ENCODE measurements around the gene EVA1C. TPM values are rescaled to one million over a fixed set of nuclear protein-coding genes. Genes with fewer than 3 reads are reported as not detected.
A peak's percentile ranks its signal among the peaks of the same experiment; 100 is the strongest.

The EVA1C gene
- total and polyA plus RNA-seq, 2 experiments from 2014 or later: 4.6 to 6.9 TPM

GRCh38 chr21:32475162-32475812 lies 62.8 kb downstream of the EVA1C start (continued):
- no peak for TF ChIP-seq CREB1 (CRISPR knock-in tag; IDR thresholded peaks at IDR 0.05; ENCODE audit: low read depth)

- H3K9me2 ChIP-seq (ENCODE audit: insufficient read depth): no peaks in the 10 kb centered on the region
- ATAC-seq (no peak), DNase-seq (ENCODE audit: low spot score) (no peak)
- H3K4me2 ChIP-seq: peak overlapping the region; percentile 35; the same call in 1 of the 2 replicates
- no peaks in the 10 kb centered on the region for H4K20me1 ChIP-seq (replicated peaks; ENCODE audit: insufficient read depth)
- Mint-ChIP-seq H3K27ac (peak overlapping the region; percentile 12; the same call in 1 of the 2 replicates), H3K27me3 (ENCODE audit: insufficient read depth, low read depth, poor library complexity) (peaks cover 4% of the 10 kb centered on the region), H3K4me1 (peaks cover 16% of the 10 kb centered on the region), H3K9me3 (no peaks in the 10 kb centered on the region; the same call in 2 of the 3 replicates), H3K36me3 (ENCODE audit: low read depth) (no peaks in the 10 kb centered on the region), H3K4me3 (no peak overlapping the region)
- no peak overlapping the region for H3K4me3 ChIP-seq
- 0 out of 2 replicates have a peak overlapping the region, but pooled peaks have one; percentile 59 for H3K27ac ChIP-seq (ENCODE audit: low read depth)
- peaks cover 12% of the 10 kb centered on the region for H3K4me1 ChIP-seq (ENCODE audit: insufficient read depth)
- H3K27me3 ChIP-seq (ENCODE audit: insufficient read depth): no peaks in the 10 kb centered on the region
- H3K79me2 ChIP-seq (replicated peaks; ENCODE audit: insufficient read depth): no peaks in the 10 kb centered on the region
- TF ChIP-seq CREB1 (CRISPR knock-in tag; IDR thresholded peaks at IDR 0.05; ENCODE audit: low read depth) (no peak), EZH2 (IDR thresholded peaks at IDR 0.05; ENCODE audit: low read depth, unreplicated experiment) (no peak), ZNF114 (CRISPR knock-in tag; IDR thresholded peaks at IDR 0.05) (no peak), EZH2phosphoT487 (IDR thresholded peaks at IDR 0.05; ENCODE audit: unreplicated experiment) (no peak), NANOG (IDR thresholded peaks at IDR 0.05; ENCODE audit: borderline replicate concordance) (no peak), REST (IDR thresholded peaks at IDR 0.05; ENCODE audit: unreplicated experiment) (no peak), ETS1 (IDR thresholded peaks at IDR 0.05) (no peak)
- no peaks in the 10 kb centered on the region for H3K36me3 ChIP-seq (ENCODE audit: insufficient read depth)
- no peaks in the 10 kb centered on the region for H3F3A ChIP-seq (replicated peaks; ENCODE audit: low read depth)
- no peak overlapping the region for H2AFZ ChIP-seq
Observed at GRCh38 chr21:32476661-32477423, 64.3 kb downstream of the EVA1C start.
